Measurements from ENCODE around the gene PGPEP1. TPM values are rescaled to one million over a fixed set of nuclear protein-coding genes. Genes with fewer than 3 reads are reported as not detected.
"Not testable (repeated sequence)": the region's sequence is repeated elsewhere in the genome, so short reads cannot be mapped to it uniquely, and the experiment has no call there.

The PGPEP1 gene
- polyA plus RNA-seq, 3 donors: 10.3 to 25.1 (median 10.3) TPM

DNA sequence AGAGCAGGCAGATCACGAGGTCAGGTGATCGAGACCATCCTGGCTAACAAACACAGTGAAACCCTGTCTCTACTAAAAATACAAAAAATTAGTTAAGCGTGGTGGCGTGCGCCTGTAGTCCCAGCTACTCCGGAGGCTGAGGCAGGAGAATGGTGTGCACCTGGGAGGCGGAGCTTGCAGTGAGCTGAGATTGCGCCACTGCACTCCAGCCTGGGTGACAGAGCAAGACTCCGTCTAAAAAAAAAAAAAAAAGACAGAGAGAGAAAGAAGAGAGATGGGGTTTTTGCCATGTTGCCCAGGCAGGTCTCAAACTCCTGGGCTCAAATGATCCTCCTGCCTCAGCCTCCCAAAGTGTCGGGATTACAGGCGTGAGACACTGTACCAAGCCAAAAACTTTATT lies 65.4 kb downstream of the PGPEP1 start:
- intact Hi-C loops (cut with micrococcal nuclease): loop anchor here in 1 of 2 donors (5.0 kb wide), 1 partner anchor 198 kb away; no protein-coding TSS in a partner anchor
- Histone ChIP-seq H3K79me2 (ENCODE audit: insufficient read depth, low read length) (peaks cover 21% of the 10 kb centered on the region), H3K4me1 (ENCODE audit: control insufficient read depth in 1 of 2, insufficient read depth in 2 of 2, low read length in 2 of 2) (peaks cover 43 to 55% of the 10 kb centered on the region in 2 donors)
- not testable (repeated sequence) for H3K9me3 ChIP-seq (replicated peaks in 1 of 2; ENCODE audit: control insufficient read depth in 1 of 2, insufficient read depth in 1 of 2, low read length in 2 of 2); H3K36me3 ChIP-seq (replicated peaks in 1 of 2; ENCODE audit: control insufficient read depth in 1 of 2, insufficient read depth in 2 of 2, low read length in 2 of 2); DNase-seq; H3K27ac ChIP-seq (ENCODE audit: low read depth in 1 of 2, low read length in 2 of 2); H3K4me3 Mint-ChIP-seq; H4K20me1 ChIP-seq (ENCODE audit: insufficient read depth, low read length); H3K27me3 ChIP-seq (ENCODE audit: control insufficient read depth in 2 of 2, insufficient read depth in 2 of 2, low read length in 2 of 2); H3K4me2 ChIP-seq (replicated peaks; ENCODE audit: extremely low read depth, low read length, poor library complexity, severe bottlenecking); H3K9ac ChIP-seq (ENCODE audit: insufficient read depth, low read length, poor library complexity, severe bottlenecking); H3K9me3 Mint-ChIP-seq; H2AFZ ChIP-seq (ENCODE audit: insufficient read depth, low read depth, low read length, poor library complexity, severe bottlenecking); H3K27me3 Mint-ChIP-seq (ENCODE audit: low read depth in 3 of 3); H3K27ac Mint-ChIP-seq; H3K36me3 Mint-ChIP-seq; H3K4me3 ChIP-seq (replicated peaks in 1 of 3; ENCODE audit: low read depth in 2 of 3, low read length in 3 of 3)
- WGBS (ENCODE audit: insufficient coverage): 69% methylated on average over 4 of the region's 11 CpGs
- peaks cover 51% of the 10 kb centered on the region for H3K4me1 Mint-ChIP-seq

- Histone ChIP-seq H3K27ac (ENCODE audit: low read depth in 1 of 2, low read length in 2 of 2) (no peak overlapping the region), H3K36me3 (replicated peaks in 1 of 2; ENCODE audit: control insufficient read depth in 1 of 2, insufficient read depth in 2 of 2, low read length in 2 of 2) (no peaks in the 10 kb centered on the region), H3K9me3 (replicated peaks in 1 of 2; ENCODE audit: control insufficient read depth in 1 of 2, insufficient read depth in 1 of 2, low read length in 2 of 2) (no peaks in the 10 kb centered on the region), H3K4me2 (replicated peaks; ENCODE audit: extremely low read depth, low read length, poor library complexity, severe bottlenecking) (no peak overlapping the region), H3K4me1 (ENCODE audit: control insufficient read depth in 1 of 2, insufficient read depth in 2 of 2, low read length in 2 of 2) (peaks cover 33 to 45% of the 10 kb centered on the region in 2 donors), H3K4me3 (replicated peaks in 1 of 3; ENCODE audit: low read depth in 2 of 3, low read length in 3 of 3) (no peak overlapping the region), H2AFZ (ENCODE audit: insufficient read depth, low read depth, low read length, poor library complexity, severe bottlenecking) (no peak overlapping the region), H3K27me3 (ENCODE audit: control insufficient read depth in 2 of 2, insufficient read depth in 2 of 2, low read length in 2 of 2) (no peaks in the 10 kb centered on the region), H3K9ac (ENCODE audit: insufficient read depth, low read length, poor library complexity, severe bottlenecking) (no peak overlapping the region), H3K79me2 (ENCODE audit: insufficient read depth, low read length) (peaks cover 18% of the 10 kb centered on the region), H4K20me1 (ENCODE audit: insufficient read depth, low read length) (no peaks in the 10 kb centered on the region)
- TF ChIP-seq, protein P1, sequence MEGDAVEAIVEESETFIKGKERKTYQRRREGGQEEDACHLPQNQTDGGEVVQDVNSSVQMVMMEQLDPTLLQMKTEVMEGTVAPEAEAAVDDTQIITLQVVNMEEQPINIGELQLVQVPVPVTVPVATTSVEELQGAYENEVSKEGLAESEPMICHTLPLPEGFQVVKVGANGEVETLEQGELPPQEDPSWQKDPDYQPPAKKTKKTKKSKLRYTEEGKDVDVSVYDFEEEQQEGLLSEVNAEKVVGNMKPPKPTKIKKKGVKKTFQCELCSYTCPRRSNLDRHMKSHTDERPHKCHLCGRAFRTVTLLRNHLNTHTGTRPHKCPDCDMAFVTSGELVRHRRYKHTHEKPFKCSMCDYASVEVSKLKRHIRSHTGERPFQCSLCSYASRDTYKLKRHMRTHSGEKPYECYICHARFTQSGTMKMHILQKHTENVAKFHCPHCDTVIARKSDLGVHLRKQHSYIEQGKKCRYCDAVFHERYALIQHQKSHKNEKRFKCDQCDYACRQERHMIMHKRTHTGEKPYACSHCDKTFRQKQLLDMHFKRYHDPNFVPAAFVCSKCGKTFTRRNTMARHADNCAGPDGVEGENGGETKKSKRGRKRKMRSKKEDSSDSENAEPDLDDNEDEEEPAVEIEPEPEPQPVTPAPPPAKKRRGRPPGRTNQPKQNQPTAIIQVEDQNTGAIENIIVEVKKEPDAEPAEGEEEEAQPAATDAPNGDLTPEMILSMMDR (IDR thresholded peaks at IDR 0.05): no peak
- H3K9me3 Mint-ChIP-seq: peaks cover 0 to 2% (median 0%) of the 10 kb centered on the region in 7 donors
- no peaks in the 10 kb centered on the region for H3K36me3 Mint-ChIP-seq
- H3K27me3 Mint-ChIP-seq (ENCODE audit: low read depth in 3 of 3): peaks cover 0 to 4% (median under 1%) of the 10 kb centered on the region in 3 donors
- H3K27ac Mint-ChIP-seq: no peak overlapping the region
- no peak for DNase-seq
- peaks cover 43% of the 10 kb centered on the region for H3K4me1 Mint-ChIP-seq
- intact Hi-C loops (cut with micrococcal nuclease): loop anchor here in 1 of 2 donors (5.0 kb wide), 1 partner anchor 199 kb away; no protein-coding TSS in a partner anchor
- H3K4me3 Mint-ChIP-seq: no peak overlapping the region
- 90% methylated on average over 3 of the region's 9 CpGs for WGBS (ENCODE audit: insufficient coverage)
Observed at GRCh38 chr19:18406749-18407148, 66.4 kb downstream of the PGPEP1 start.

All from CD14-positive monocyte (primary cell).